Measurements from ENCODE around the gene ICA1.
"Not testable (repeated sequence)": the region's sequence is repeated elsewhere in the genome, so short reads cannot be mapped to it uniquely, and the experiment has no call there.

ICA1 gene

DNA sequence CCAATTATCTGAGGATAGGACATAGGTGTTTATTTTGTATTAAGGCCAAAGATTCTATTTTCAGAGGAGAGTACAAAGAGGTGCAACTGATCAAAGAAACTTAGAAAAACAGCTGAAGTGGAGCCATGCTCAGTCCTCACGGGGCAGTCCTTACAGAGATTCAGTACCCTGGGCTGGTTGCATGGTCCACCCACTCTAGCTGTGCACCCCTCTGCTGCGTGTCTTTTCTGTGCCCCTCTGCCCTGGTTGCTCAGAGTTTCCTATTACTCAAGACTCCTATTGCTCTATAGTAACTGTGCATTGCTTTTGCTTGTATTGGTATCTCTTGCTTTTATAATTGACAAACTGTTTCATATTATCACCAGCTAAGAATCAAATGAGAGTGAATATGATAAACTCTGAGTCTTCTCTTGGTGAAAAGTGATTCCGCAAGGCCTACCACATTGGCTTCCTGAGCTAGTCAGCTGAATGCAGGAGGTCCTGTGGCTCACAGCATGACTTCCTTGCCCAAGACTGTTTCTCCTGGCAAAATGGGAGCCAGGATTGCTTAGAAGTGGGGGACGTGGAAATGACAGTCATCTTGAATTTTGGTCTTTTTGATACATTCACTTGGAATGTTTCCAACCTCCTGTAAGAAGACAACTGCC is 156.4 kb downstream of the ICA1 start:
- no peaks in the 10 kb centered on the region for H3K27me3 ChIP-seq (replicated peaks; ENCODE audit: control insufficient read depth, insufficient read depth, low read length)
- no peaks in the 10 kb centered on the region for H3K36me3 ChIP-seq (ENCODE audit: control insufficient read depth, insufficient read depth, low read length, severe bottlenecking)
- DNase-seq (ENCODE audit: low read depth), result no peak
- H3K9ac ChIP-seq (ENCODE audit: low read length), result no peak overlapping the region
- H3K4me1 ChIP-seq (ENCODE audit: control insufficient read depth, insufficient read depth, low read length), result peaks cover 33% of the 10 kb centered on the region
- H3K9me3 ChIP-seq (ENCODE audit: control insufficient read depth, low read length), result no peaks in the 10 kb centered on the region
- H3K4me3 ChIP-seq (ENCODE audit: low read length), result no peak overlapping the region

DNA sequence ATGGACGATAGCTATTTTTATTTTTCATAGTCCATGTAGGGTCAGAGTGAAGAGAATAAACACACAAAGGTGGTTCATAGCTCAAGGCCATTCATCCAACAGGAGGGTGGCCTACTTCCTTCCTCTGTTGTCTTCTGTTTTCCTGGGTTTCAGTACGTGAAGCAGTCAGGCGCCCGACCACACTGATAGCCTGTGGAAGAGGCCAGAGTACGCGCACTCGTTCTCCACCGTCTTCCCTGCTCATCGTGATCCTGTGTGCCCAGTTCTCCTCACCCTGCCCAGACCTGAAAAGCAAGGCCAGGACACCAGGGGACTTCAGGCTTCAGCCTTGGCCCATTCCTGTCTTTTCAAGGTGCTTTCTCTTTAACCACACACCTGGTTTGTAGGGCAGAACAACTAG is 158.7 kb downstream of the ICA1 start:
- Histone ChIP-seq H3K4me1 (ENCODE audit: control insufficient read depth, insufficient read depth, low read length) (peaks cover 14% of the 10 kb centered on the region), H3K4me3 (ENCODE audit: low read length) (no peak overlapping the region), H3K27me3 (replicated peaks; ENCODE audit: control insufficient read depth, insufficient read depth, low read length) (no peaks in the 10 kb centered on the region), H3K9ac (ENCODE audit: low read length) (no peak overlapping the region), H3K9me3 (ENCODE audit: control insufficient read depth, low read length) (no peaks in the 10 kb centered on the region), H3K36me3 (ENCODE audit: control insufficient read depth, insufficient read depth, low read length, severe bottlenecking) (no peaks in the 10 kb centered on the region)
- no peak for DNase-seq (ENCODE audit: low read depth)

DNA sequence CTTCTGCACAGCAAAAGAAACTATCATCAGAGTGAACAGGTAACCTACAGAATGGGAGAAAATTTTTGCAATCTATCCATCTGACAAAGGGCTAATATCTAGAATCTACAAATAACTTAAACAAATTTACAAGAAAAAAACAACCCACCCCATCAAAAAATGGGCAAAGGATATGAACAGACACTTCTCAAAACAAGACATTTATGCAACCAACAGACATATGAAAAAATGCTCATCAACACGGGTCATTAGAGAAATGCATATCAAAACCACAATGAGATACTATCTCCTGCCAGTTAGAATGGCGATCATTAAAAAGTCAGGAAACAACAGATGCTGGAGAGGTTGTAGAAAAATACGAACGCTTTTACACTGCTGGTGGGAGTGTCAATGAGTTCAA is 160.7 kb downstream of the ICA1 start:
- not testable (repeated sequence) for H3K27me3 ChIP-seq (replicated peaks; ENCODE audit: control insufficient read depth, insufficient read depth, low read length); H3K4me3 ChIP-seq (ENCODE audit: low read length); H3K36me3 ChIP-seq (ENCODE audit: control insufficient read depth, insufficient read depth, low read length, severe bottlenecking); H3K9me3 ChIP-seq (ENCODE audit: control insufficient read depth, low read length); H3K4me1 ChIP-seq (ENCODE audit: control insufficient read depth, insufficient read depth, low read length); H3K9ac ChIP-seq (ENCODE audit: low read length); DNase-seq (ENCODE audit: low read depth)

GRCh38 chr7:8094164-8095140 is 167.5 kb downstream of the ICA1 start:
- Histone ChIP-seq H3K9me3 (ENCODE audit: control insufficient read depth, low read length) (no peaks in the 10 kb centered on the region), H3K9ac (ENCODE audit: low read length) (no peak overlapping the region), H3K4me1 (ENCODE audit: control insufficient read depth, insufficient read depth, low read length) (no peaks in the 10 kb centered on the region), H3K4me3 (ENCODE audit: low read length) (no peak overlapping the region), H3K36me3 (ENCODE audit: control insufficient read depth, insufficient read depth, low read length, severe bottlenecking) (no peaks in the 10 kb centered on the region), H3K27me3 (replicated peaks; ENCODE audit: control insufficient read depth, insufficient read depth, low read length) (no peaks in the 10 kb centered on the region)
- DNase-seq (ENCODE audit: low read depth), result no peak

- no peak for DNase-seq (ENCODE audit: low read depth)
- Histone ChIP-seq H3K4me1 (ENCODE audit: control insufficient read depth, insufficient read depth, low read length) (no peaks in the 10 kb centered on the region), H3K36me3 (ENCODE audit: control insufficient read depth, insufficient read depth, low read length, severe bottlenecking) (peaks cover 8% of the 10 kb centered on the region), H3K4me3 (ENCODE audit: low read length) (no peak overlapping the region), H3K9ac (ENCODE audit: low read length) (no peak overlapping the region), H3K9me3 (ENCODE audit: control insufficient read depth, low read length) (no peaks in the 10 kb centered on the region), H3K27me3 (replicated peaks; ENCODE audit: control insufficient read depth, insufficient read depth, low read length) (no peaks in the 10 kb centered on the region)
Observed at GRCh38 chr7:8092140-8092539, 169.8 kb downstream of the ICA1 start.

DNA sequence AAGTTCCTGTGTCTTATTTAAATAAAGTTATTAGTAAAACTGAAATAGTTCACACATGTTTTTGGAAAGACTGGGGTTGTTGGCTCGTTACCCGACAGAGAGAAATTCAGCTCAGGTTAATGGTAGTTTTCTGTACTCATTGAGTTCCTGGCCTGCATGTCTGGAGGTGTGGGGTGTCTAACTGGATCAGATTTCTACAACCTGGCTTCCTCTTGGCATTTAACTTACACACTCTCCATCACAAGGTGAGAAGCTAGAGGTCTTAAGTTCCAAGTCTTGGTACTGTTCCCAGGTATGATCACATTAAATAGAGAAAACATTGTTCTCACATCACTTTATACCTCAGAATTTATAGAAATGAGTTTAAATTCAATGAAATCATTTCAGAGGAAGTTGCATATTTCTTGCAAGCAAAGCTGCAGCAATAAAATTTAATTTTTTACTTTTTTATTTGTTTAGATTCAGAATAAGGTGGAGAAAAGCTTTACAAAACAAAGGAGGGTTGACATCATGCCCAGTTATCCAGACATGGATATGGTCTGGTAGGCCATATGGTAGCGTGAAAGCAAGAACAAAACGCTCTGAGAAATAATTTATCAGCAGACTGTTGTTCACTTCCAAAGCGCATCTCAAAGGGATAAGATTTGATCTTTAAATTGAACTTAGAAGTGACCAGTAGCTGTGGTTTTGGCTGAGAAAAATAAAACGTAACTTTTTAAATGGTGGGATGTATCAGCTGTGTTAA is 172.8 kb downstream of the ICA1 start:
- DNase-seq (ENCODE audit: low read depth), result no peak
- H3K4me1 ChIP-seq (ENCODE audit: control insufficient read depth, insufficient read depth, low read length), result no peaks in the 10 kb centered on the region
- H3K9me3 ChIP-seq (ENCODE audit: control insufficient read depth, low read length), result no peaks in the 10 kb centered on the region
- peaks cover 17% of the 10 kb centered on the region for H3K36me3 ChIP-seq (ENCODE audit: control insufficient read depth, insufficient read depth, low read length, severe bottlenecking)
- no peak overlapping the region for H3K4me3 ChIP-seq (ENCODE audit: low read length)
- no peaks in the 10 kb centered on the region for H3K27me3 ChIP-seq (replicated peaks; ENCODE audit: control insufficient read depth, insufficient read depth, low read length)
- H3K9ac ChIP-seq (ENCODE audit: low read length), result no peak overlapping the region

DNA sequence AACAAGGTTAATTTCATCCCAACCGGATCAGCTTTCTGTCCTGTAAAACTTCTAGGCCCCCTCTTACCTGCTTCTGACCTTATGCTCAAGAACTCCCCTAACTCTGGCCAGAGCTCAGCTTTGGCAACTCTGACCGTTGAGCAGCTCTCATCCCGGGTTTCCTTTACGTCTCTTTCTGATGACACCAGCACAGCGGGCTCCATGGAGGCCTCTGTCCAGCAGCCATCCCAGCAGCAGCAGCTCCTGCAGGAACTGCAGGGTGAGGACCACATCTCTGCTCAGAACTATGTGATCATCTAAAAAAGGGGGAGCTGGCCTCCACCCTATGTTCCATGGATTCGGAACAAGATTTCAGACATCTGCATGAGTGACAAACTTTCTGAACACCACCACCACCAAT is 175.7 kb downstream of the ICA1 start:
- H3K27me3 ChIP-seq (replicated peaks; ENCODE audit: control insufficient read depth, insufficient read depth, low read length), result no peaks in the 10 kb centered on the region
- no peak for DNase-seq (ENCODE audit: low read depth)
- H3K9me3 ChIP-seq (ENCODE audit: control insufficient read depth, low read length), result no peaks in the 10 kb centered on the region
- no peak overlapping the region for H3K4me3 ChIP-seq (ENCODE audit: low read length)
- H3K9ac ChIP-seq (ENCODE audit: low read length), result no peak overlapping the region
- no peaks in the 10 kb centered on the region for H3K4me1 ChIP-seq (ENCODE audit: control insufficient read depth, insufficient read depth, low read length)
- peaks cover 17% of the 10 kb centered on the region for H3K36me3 ChIP-seq (ENCODE audit: control insufficient read depth, insufficient read depth, low read length, severe bottlenecking)

- Histone ChIP-seq H3K9me3 (ENCODE audit: control insufficient read depth, low read length) (no peaks in the 10 kb centered on the region), H3K4me3 (ENCODE audit: low read length) (no peak overlapping the region), H3K4me1 (ENCODE audit: control insufficient read depth, insufficient read depth, low read length) (no peaks in the 10 kb centered on the region)
Observed at GRCh38 chr7:8085420-8085819, 176.5 kb downstream of the ICA1 start.

DNA sequence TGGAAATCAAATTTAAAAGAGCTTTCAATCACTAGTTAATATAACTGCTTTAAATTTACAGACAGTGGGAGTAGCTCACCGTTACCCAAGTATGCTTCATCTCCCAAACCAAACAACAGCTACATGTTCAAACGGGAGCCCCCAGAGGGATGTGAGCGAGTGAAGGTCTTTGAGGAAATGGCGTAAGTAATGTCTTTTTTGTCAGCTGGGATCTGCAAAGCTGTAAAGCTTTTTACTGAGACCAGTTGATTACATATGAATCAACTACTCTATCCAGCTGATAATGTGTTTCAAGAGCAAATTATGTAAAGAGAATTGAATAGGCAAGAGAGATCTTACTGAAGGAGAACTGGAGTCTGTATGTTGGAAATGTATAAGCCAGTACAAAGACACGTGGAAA is 177.1 kb downstream of the ICA1 start:
- no peaks in the 10 kb centered on the region for H3K9me3 ChIP-seq (ENCODE audit: control insufficient read depth, low read length)
- H3K27me3 ChIP-seq (replicated peaks; ENCODE audit: control insufficient read depth, insufficient read depth, low read length), result no peaks in the 10 kb centered on the region
- no peaks in the 10 kb centered on the region for H3K4me1 ChIP-seq (ENCODE audit: control insufficient read depth, insufficient read depth, low read length)
- no peak overlapping the region for H3K9ac ChIP-seq (ENCODE audit: low read length)
- DNase-seq (ENCODE audit: low read depth), result no peak
- H3K4me3 ChIP-seq (ENCODE audit: low read length), result no peak overlapping the region
- peaks cover 17% of the 10 kb centered on the region for H3K36me3 ChIP-seq (ENCODE audit: control insufficient read depth, insufficient read depth, low read length, severe bottlenecking)

More at GRCh38 chr7:8085420-8085819, 176.5 kb downstream of the ICA1 start:
- no peak overlapping the region for H3K9ac ChIP-seq (ENCODE audit: low read length)
- DNase-seq (ENCODE audit: low read depth), result no peak
- no peaks in the 10 kb centered on the region for H3K27me3 ChIP-seq (replicated peaks; ENCODE audit: control insufficient read depth, insufficient read depth, low read length)
- peaks cover 17% of the 10 kb centered on the region for H3K36me3 ChIP-seq (ENCODE audit: control insufficient read depth, insufficient read depth, low read length, severe bottlenecking)

DNA sequence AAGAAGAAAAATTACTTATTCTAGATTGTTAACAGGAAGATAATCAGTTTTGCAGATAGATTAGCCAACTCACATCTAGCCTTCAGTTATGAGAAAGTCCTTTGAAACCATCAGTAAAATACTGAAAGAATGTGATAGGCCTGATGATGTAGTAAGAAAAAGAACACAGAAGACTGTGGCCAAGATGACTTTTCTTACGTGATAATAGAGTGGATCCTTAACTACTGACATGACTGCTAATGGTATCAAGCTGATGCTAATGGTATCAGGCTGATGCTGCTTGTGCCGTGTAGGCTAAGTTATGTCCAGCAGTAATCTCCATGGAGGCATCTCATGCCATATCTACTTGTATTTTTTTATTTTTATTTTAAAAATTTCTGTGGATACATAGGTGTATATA is 179.2 kb downstream of the ICA1 start:
- no peaks in the 10 kb centered on the region for H3K27me3 ChIP-seq (replicated peaks; ENCODE audit: control insufficient read depth, insufficient read depth, low read length)
- no peak overlapping the region for H3K9ac ChIP-seq (ENCODE audit: low read length)
- no peak for DNase-seq (ENCODE audit: low read depth)
- no peaks in the 10 kb centered on the region for H3K4me1 ChIP-seq (ENCODE audit: control insufficient read depth, insufficient read depth, low read length)
- H3K4me3 ChIP-seq (ENCODE audit: low read length), result no peak overlapping the region
- H3K36me3 ChIP-seq (ENCODE audit: control insufficient read depth, insufficient read depth, low read length, severe bottlenecking), result peaks cover 20% of the 10 kb centered on the region
- no peaks in the 10 kb centered on the region for H3K9me3 ChIP-seq (ENCODE audit: control insufficient read depth, low read length)

GRCh38 chr7:8078418-8078817 is 183.5 kb downstream of the ICA1 start:
- Histone ChIP-seq H3K4me1 (ENCODE audit: control insufficient read depth, insufficient read depth, low read length) (no peaks in the 10 kb centered on the region), H3K4me3 (ENCODE audit: low read length) (no peak overlapping the region), H3K27me3 (replicated peaks; ENCODE audit: control insufficient read depth, insufficient read depth, low read length) (no peaks in the 10 kb centered on the region), H3K36me3 (ENCODE audit: control insufficient read depth, insufficient read depth, low read length, severe bottlenecking) (peaks cover 4% of the 10 kb centered on the region), H3K9ac (ENCODE audit: low read length) (no peak overlapping the region), H3K9me3 (ENCODE audit: control insufficient read depth, low read length) (no peaks in the 10 kb centered on the region)
- no peak for DNase-seq (ENCODE audit: low read depth)
